WTC11 (cell line): ENCODE results near the gene NPAS1. TPM values are rescaled to one million over a fixed set of nuclear protein-coding genes. Genes with fewer than 3 reads are reported as not detected.
A peak's percentile ranks its signal among the peaks of the same experiment; 100 is the strongest.

Source experiments
- ATAC-seq: fragments of 200-7000 bp; cut with Tn5 transposase; 2 replicates; pipeline ENCODE4 v1.10.0; 2021; ENCODE audit warnings: mild to moderate bottlenecking, moderate library complexity
- CTCF ChIA-PET: fragments of 300-600 bp; sonication (Branson Sonifier 250); formaldehyde crosslinking; loops from one replicate; lab custom pipeline; 2021; ENCODE audit warnings: antibody characterized with exemption; lab: Charles Lee
- POLR2A ChIA-PET: fragments of 350-600 bp; sonication (Branson Sonifier 250); formaldehyde crosslinking; loops from one replicate; lab custom pipeline; 2021; ENCODE audit warnings: antibody characterized with exemption; lab: Charles Lee
- DNase-seq: peaks from one replicate; pipeline ENCODE4 v3.0.0; 2021; ENCODE audit warnings: low spot score
- H3K27ac Mint-ChIP-seq: 2 replicates; pipeline ENCODE4 v1.8.0; 2021; ENCODE audit warnings: mixed read lengths
- H3K27me3 Mint-ChIP-seq: 2 replicates; pipeline ENCODE4 v1.8.0; 2021; ENCODE audit warnings: low read depth, mild to moderate bottlenecking, moderate library complexity, mixed read lengths
- H3K36me3 Mint-ChIP-seq: 2 replicates; pipeline ENCODE4 v1.8.0; 2021; ENCODE audit warnings: mixed read lengths
- H3K4me1 Mint-ChIP-seq: 2 replicates; pipeline ENCODE4 v1.8.0; 2022; ENCODE audit warnings: mixed read lengths
- H3K4me3 Mint-ChIP-seq: 2 replicates; pipeline ENCODE4 v1.8.0; 2021; ENCODE audit warnings: mild to moderate bottlenecking, moderate library complexity, mixed read lengths
- H3K9me3 Mint-ChIP-seq: 2 replicates; pipeline ENCODE4 v1.8.0; 2021; ENCODE audit warnings: mixed read lengths
- GABPB1 ChIP-seq: sonication (generic); formaldehyde crosslinking; IDR thresholded peaks from 2 replicates; pipeline ENCODE4 v1.8.1; 2023; ENCODE audit warnings: mild to moderate bottlenecking, missing genetic modification reagents
- GRHL2 ChIP-seq: fragments of 250-450 bp; sonication (Bioruptor Pico); IDR thresholded peaks from 2 replicates; pipeline ENCODE4 v1.8.0; 2022; ENCODE audit warnings: mild to moderate bottlenecking, moderate library complexity; ENCODE audit not compliant: insufficient replicate concordance, severe bottlenecking
- IRF2 ChIP-seq: sonication (generic); formaldehyde crosslinking; IDR thresholded peaks from 2 replicates; pipeline ENCODE4 v1.8.0; 2022; ENCODE audit warnings: low read depth, missing genetic modification reagents, borderline replicate concordance
- JAZF1 ChIP-seq: fragments of 250-450 bp; sonication (Bioruptor Pico); IDR thresholded peaks from 2 replicates; pipeline ENCODE4 v1.9.0; 2021; ENCODE audit warnings: moderate library complexity, mild to moderate bottlenecking, inconsistent platforms
- NFYB ChIP-seq: sonication (generic); formaldehyde crosslinking; conservative IDR thresholded peaks from 2 replicates; pipeline ENCODE4 v1.8.0; 2022; ENCODE audit warnings: low read depth, missing genetic modification reagents
- RELA ChIP-seq: sonication (generic); formaldehyde crosslinking; IDR thresholded peaks from 2 replicates; pipeline ENCODE4 v1.8.1; 2022; ENCODE audit warnings: missing genetic modification reagents, mild to moderate bottlenecking, borderline replicate concordance
- RORB ChIP-seq: fragments of 250-450 bp; sonication (Bioruptor Pico); IDR thresholded peaks from 2 replicates; pipeline ENCODE4 v1.9.0; 2021; ENCODE audit warnings: mild to moderate bottlenecking
- SOX15 ChIP-seq: fragments of 250-450 bp; sonication (Bioruptor Pico); IDR thresholded peaks from 2 replicates; pipeline ENCODE4 v1.9.0; 2021; ENCODE audit warnings: mild to moderate bottlenecking
- TCF7 ChIP-seq: sonication (generic); formaldehyde crosslinking; IDR thresholded peaks from 2 replicates; pipeline ENCODE4 v1.8.0; 2022; ENCODE audit warnings: mild to moderate bottlenecking, low read depth, missing genetic modification reagents, moderate library complexity
- TP53 ChIP-seq: sonication (generic); formaldehyde crosslinking; IDR thresholded peaks from 2 replicates; pipeline ENCODE4 v1.8.1; 2023; ENCODE audit warnings: mild to moderate bottlenecking, missing genetic modification reagents
- ZNF121 ChIP-seq: sonication (generic); formaldehyde crosslinking; IDR thresholded peaks from 2 replicates; pipeline ENCODE4 v1.8.0; 2023; ENCODE audit warnings: missing genetic modification reagents
- total RNA-seq: library from RNA; stranded (reverse); gene quantifications from 3 replicates; pipeline ENCODE4 v1.2.3, GENCODE V29; 2021
- TF ChIP-seq, protein P1 (sequence below): sonication (generic); formaldehyde crosslinking; IDR thresholded peaks from 2 replicates; pipeline ENCODE4 v1.8.1; 2023; ENCODE audit warnings: mild to moderate bottlenecking, missing genetic modification reagents, moderate library complexity
- TF ChIP-seq, protein P2 (sequence below): sonication (generic); formaldehyde crosslinking; conservative IDR thresholded peaks from 2 replicates; pipeline ENCODE4 v1.8.1; 2023; ENCODE audit warnings: mild to moderate bottlenecking, low read depth, missing genetic modification reagents, moderate library complexity
- TF ChIP-seq, protein P3 (sequence below): sonication (generic); formaldehyde crosslinking; IDR thresholded peaks from 2 replicates; pipeline ENCODE4 v1.8.1; 2022; ENCODE audit warnings: low read depth, mild to moderate bottlenecking, moderate library complexity, missing genetic modification reagents, borderline replicate concordance
- TF ChIP-seq, protein P4 (sequence below): fragments of 200-600 bp; IDR thresholded peaks from 2 replicates; pipeline ENCODE4 v1.8.0; 2022; ENCODE audit warnings: antibody characterized with exemption
- TF ChIP-seq, protein P5 (sequence below): sonication (generic); formaldehyde crosslinking; IDR thresholded peaks from 2 replicates; pipeline ENCODE4 v1.8.1; 2023; ENCODE audit warnings: mild to moderate bottlenecking, moderate library complexity, missing genetic modification reagents
- TF ChIP-seq, protein P6 (sequence below): sonication (generic); formaldehyde crosslinking; IDR thresholded peaks from 2 replicates; pipeline ENCODE4 v1.8.0; 2022; ENCODE audit warnings: mild to moderate bottlenecking, missing genetic modification reagents

The NPAS1 gene
- total RNA-seq, 1 experiment from 2014 or later: 6.8 TPM

DNA sequence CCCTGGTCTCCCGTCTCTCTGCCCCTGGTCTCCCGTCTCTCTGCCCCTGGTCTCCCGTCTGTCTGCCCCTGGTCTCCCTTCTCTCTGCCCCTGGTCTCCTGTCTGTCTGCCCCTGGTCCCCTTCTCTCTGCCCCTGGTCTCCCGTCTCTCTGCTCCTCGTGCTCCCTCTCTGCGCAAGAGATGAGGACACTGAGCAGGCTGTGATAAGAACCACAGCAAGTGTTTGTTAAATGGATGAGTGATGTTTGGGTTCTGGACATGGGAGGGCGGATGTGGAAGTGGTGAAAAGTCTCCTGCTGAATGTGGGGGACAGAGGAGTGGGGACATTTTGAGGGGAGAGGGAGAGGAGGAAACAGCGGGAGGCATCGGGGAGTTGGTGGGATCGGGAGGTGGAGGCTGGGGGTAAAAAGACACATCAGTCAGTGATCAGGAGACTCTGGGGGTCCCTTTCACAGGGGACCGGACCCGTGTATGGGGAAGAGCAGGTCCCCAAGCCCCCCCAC is 8.0 kb downstream of the NPAS1 start (continued):
- TF ChIP-seq, protein P1, sequence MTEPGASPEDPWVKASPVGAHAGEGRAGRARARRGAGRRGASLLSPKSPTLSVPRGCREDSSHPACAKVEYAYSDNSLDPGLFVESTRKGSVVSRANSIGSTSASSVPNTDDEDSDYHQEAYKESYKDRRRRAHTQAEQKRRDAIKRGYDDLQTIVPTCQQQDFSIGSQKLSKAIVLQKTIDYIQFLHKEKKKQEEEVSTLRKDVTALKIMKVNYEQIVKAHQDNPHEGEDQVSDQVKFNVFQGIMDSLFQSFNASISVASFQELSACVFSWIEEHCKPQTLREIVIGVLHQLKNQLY (CRISPR knock-in tag): no peak

DNA sequence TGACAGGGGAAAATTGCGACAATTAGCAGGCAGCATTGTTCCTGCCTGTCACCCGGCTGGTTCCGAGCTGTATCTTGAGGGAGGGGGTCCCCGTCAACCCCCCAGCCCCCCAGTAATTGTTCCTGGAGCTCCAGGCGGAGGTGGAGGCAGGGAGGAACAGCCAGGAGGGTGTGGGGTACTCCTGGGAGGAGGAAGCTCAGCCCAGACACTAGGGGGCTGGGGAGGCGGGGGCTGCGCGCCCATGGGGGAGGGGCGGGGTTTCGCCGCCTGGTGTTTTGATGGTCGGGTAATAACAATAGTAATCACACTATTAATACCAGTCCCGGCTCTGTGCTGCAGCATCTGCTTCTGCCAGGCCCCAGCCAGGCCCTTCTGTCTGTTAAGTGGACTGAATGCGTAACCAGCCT is 8.6 kb downstream of the NPAS1 start:
- TF ChIP-seq, protein P2, sequence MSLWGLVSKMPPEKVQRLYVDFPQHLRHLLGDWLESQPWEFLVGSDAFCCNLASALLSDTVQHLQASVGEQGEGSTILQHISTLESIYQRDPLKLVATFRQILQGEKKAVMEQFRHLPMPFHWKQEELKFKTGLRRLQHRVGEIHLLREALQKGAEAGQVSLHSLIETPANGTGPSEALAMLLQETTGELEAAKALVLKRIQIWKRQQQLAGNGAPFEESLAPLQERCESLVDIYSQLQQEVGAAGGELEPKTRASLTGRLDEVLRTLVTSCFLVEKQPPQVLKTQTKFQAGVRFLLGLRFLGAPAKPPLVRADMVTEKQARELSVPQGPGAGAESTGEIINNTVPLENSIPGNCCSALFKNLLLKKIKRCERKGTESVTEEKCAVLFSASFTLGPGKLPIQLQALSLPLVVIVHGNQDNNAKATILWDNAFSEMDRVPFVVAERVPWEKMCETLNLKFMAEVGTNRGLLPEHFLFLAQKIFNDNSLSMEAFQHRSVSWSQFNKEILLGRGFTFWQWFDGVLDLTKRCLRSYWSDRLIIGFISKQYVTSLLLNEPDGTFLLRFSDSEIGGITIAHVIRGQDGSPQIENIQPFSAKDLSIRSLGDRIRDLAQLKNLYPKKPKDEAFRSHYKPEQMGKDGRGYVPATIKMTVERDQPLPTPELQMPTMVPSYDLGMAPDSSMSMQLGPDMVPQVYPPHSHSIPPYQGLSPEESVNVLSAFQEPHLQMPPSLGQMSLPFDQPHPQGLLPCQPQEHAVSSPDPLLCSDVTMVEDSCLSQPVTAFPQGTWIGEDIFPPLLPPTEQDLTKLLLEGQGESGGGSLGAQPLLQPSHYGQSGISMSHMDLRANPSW (CRISPR knock-in tag): no peak
- no peak for TF ChIP-seq JAZF1 (CRISPR knock-in tag)
- TF ChIP-seq TCF7 (CRISPR knock-in tag): no peak
- no peak for TF ChIP-seq NFYB
- no peak for TF ChIP-seq SOX15 (CRISPR knock-in tag)
- no peak for TF ChIP-seq GRHL2 (CRISPR knock-in tag)
- TF ChIP-seq, protein P3, sequence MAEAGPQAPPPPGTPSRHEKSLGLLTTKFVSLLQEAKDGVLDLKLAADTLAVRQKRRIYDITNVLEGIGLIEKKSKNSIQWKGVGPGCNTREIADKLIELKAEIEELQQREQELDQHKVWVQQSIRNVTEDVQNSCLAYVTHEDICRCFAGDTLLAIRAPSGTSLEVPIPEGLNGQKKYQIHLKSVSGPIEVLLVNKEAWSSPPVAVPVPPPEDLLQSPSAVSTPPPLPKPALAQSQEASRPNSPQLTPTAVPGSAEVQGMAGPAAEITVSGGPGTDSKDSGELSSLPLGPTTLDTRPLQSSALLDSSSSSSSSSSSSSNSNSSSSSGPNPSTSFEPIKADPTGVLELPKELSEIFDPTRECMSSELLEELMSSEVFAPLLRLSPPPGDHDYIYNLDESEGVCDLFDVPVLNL: no peak
- TF ChIP-seq, all 79 proteins: peak for 0
- ChIA-PET CTCF (interaction anchor here (0.5 to 2.9 kb wide), 8 partner anchors 9 to 321 kb away, joined by 3 to 24 read pairs (median 4); partner anchors contain the start of genes DHX34, NPAS1 and ZC3H4), POLR2A (no interaction called here)
- DNase-seq (no peak), ATAC-seq (peak; percentile 35)
- peak overlapping the region; percentile 46; the same call in 1 of the 2 replicates for H3K4me3 Mint-ChIP-seq
- H3K27me3 Mint-ChIP-seq: peaks cover 85% of the 10 kb centered on the region
- H3K36me3 Mint-ChIP-seq: no peaks in the 10 kb centered on the region
- peaks cover 16% of the 10 kb centered on the region for H3K4me1 Mint-ChIP-seq
- no peaks in the 10 kb centered on the region for H3K9me3 Mint-ChIP-seq
- no peak overlapping the region for H3K27ac Mint-ChIP-seq

DNA sequence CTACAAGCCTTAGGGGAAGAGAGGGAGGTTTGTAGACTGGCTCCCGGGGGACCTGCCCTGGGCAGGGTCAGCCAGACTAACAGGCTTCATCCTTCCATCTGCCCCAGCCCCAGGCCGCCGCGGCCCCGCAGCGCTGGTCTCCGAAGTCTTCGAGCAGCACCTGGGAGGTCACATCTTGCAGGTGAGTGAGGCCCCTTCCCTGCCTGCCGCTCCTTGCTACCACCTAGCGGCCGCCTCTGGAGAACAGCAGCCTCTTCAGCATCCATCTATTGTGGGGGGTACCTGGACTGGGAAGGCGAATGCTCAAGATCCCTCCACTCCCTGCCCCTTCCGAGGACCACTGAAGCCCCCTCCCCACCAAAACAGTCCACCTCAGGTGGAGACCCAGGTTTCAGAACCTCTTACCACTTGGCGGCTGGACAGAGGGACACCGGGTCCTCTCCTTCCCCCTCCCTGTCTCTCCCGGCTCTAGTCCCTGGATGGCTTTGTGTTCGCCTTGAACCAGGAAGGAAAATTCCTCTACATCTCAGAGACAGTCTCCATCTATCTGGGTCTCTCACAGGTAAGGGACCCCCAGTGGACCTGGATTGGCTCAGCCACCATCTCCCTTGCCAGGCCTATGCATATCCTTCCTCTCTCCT is 12.7 kb downstream of the NPAS1 start:
- DNase-seq: peak; percentile 88
- Mint-ChIP-seq H3K27ac (no peak overlapping the region), H3K4me1 (peaks cover 25% of the 10 kb centered on the region), H3K4me3 (no peak overlapping the region), H3K36me3 (no peaks in the 10 kb centered on the region), H3K9me3 (no peaks in the 10 kb centered on the region), H3K27me3 (peaks cover 59% of the 10 kb centered on the region)
- TF ChIP-seq, protein P4, sequence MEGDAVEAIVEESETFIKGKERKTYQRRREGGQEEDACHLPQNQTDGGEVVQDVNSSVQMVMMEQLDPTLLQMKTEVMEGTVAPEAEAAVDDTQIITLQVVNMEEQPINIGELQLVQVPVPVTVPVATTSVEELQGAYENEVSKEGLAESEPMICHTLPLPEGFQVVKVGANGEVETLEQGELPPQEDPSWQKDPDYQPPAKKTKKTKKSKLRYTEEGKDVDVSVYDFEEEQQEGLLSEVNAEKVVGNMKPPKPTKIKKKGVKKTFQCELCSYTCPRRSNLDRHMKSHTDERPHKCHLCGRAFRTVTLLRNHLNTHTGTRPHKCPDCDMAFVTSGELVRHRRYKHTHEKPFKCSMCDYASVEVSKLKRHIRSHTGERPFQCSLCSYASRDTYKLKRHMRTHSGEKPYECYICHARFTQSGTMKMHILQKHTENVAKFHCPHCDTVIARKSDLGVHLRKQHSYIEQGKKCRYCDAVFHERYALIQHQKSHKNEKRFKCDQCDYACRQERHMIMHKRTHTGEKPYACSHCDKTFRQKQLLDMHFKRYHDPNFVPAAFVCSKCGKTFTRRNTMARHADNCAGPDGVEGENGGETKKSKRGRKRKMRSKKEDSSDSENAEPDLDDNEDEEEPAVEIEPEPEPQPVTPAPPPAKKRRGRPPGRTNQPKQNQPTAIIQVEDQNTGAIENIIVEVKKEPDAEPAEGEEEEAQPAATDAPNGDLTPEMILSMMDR: peak; percentile 82
- TF ChIP-seq, protein P5, sequence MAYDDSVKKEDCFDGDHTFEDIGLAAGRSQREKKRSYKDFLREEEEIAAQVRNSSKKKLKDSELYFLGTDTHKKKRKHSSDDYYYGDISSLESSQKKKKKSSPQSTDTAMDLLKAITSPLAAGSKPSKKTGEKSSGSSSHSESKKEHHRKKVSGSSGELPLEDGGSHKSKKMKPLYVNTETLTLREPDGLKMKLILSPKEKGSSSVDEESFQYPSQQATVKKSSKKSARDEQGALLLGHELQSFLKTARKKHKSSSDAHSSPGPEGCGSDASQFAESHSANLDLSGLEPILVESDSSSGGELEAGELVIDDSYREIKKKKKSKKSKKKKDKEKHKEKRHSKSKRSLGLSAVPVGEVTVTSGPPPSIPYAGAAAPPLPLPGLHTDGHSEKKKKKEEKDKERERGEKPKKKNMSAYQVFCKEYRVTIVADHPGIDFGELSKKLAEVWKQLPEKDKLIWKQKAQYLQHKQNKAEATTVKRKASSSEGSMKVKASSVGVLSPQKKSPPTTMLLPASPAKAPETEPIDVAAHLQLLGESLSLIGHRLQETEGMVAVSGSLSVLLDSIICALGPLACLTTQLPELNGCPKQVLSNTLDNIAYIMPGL (CRISPR knock-in tag): no peak
- no peak for TF ChIP-seq TP53 (CRISPR knock-in tag)
- TF ChIP-seq IRF2: no peak
- TF ChIP-seq RORB (CRISPR knock-in tag): no peak
- TF ChIP-seq GABPB1 (CRISPR knock-in tag): no peak
- no peak for TF ChIP-seq ZNF121 (CRISPR knock-in tag)
- TF ChIP-seq, protein P6, sequence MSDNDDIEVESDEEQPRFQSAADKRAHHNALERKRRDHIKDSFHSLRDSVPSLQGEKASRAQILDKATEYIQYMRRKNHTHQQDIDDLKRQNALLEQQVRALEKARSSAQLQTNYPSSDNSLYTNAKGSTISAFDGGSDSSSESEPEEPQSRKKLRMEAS: peak; percentile 70; the same call in 1 of the 2 replicates
- no peak for TF ChIP-seq NFYB
- TF ChIP-seq, protein P2 (CRISPR knock-in tag): no peak
- TF ChIP-seq RELA: no peak
- CTCF ChIA-PET: interaction anchor here (1.2 to 1.8 kb wide), 3 partner anchors 13 to 47 kb away, joined by 3 to 11 read pairs (median 5); partner anchors contain the start of gene NPAS1
- peak; percentile 78 for ATAC-seq
- POLR2A ChIA-PET: no interaction called here
